ENCODE results near the gene SNIP1.

DNA sequence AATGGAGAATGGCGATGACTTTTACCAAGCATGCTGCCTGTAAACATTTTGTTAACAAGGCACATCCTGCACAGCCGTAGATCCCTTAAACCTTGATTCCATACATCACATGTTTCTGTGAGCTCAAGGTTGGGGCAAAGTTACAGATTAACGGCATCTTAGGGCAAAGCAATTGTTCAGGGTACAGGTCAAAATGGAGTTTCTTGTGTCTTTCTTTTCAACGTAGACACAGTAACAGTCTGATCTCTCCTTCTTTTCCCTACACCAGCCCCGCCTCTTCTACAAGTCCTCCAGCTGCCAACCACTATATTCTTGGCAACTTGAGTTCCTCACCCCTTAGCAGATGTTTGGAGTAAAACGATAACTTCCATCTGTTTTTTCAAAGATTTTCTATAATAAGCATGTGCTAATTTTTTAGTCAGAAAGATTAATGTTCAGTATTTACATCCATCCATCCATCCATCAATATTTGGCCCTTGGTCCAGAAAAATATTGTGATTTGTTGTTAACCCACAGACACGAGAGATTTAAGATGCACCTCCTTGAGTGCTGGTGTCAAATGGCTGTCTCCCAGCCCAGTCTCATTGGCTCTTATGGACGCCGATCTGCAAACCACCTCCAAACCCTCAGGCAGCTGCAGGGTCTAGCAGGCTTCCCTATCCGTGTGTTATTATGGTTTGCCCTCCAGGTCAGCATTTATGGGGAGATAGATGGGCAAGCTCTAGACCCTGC lies 6.5 kb upstream of the SNIP1 start:
- TF ChIP-seq, protein P1, sequence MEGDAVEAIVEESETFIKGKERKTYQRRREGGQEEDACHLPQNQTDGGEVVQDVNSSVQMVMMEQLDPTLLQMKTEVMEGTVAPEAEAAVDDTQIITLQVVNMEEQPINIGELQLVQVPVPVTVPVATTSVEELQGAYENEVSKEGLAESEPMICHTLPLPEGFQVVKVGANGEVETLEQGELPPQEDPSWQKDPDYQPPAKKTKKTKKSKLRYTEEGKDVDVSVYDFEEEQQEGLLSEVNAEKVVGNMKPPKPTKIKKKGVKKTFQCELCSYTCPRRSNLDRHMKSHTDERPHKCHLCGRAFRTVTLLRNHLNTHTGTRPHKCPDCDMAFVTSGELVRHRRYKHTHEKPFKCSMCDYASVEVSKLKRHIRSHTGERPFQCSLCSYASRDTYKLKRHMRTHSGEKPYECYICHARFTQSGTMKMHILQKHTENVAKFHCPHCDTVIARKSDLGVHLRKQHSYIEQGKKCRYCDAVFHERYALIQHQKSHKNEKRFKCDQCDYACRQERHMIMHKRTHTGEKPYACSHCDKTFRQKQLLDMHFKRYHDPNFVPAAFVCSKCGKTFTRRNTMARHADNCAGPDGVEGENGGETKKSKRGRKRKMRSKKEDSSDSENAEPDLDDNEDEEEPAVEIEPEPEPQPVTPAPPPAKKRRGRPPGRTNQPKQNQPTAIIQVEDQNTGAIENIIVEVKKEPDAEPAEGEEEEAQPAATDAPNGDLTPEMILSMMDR (conservative IDR thresholded peaks at IDR 0.05; ENCODE audit: low read depth, low read length) = no peak
- no peak for TF ChIP-seq EZH2 (IDR thresholded peaks at IDR 0.05; ENCODE audit: borderline replicate concordance, low read depth, low read length, poor library complexity, severe bottlenecking)

Measured in A673 (cell line).